SKM-1 (cell line): ENCODE data around the gene ABL2.
"Not testable (repeated sequence)": the region's sequence is repeated elsewhere in the genome, so short reads cannot be mapped to it uniquely, and the experiment has no call there.

ENCODE experiments used
- DNase-seq: peaks from one replicate; lab custom pipeline; 2025; ENCODE audit not compliant: unreplicated experiment; lab: John Stamatoyannopoulos, UW

Gene ABL2

DNA sequence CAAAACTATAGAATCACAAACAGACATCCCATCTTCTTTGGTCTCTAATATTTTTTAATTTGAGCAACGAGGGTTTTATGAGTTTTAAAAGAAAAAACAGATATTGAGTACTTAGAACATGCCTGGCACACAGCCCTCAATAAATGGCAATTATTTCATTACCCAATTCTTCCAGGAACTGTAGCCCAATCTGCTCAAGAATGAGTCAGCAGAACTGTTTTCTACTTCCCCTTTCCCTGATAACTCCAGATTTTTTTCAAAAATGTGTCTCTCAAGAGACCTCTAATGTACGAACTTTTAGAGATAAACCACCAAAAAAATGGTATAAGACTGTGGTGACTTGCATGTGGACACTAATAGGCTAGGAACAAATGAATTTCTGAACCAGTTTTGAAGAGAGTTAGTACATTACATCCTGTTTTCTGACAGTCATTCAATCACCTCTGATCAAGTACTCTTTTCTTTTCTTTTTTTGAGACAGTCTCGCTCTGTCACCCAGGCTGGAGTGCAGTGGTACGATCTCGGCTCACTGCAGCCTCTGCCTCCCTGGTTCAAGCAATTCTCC is 11.5 kb downstream of the ABL2 start:
- peak; percentile 67 for DNase-seq

DNA sequence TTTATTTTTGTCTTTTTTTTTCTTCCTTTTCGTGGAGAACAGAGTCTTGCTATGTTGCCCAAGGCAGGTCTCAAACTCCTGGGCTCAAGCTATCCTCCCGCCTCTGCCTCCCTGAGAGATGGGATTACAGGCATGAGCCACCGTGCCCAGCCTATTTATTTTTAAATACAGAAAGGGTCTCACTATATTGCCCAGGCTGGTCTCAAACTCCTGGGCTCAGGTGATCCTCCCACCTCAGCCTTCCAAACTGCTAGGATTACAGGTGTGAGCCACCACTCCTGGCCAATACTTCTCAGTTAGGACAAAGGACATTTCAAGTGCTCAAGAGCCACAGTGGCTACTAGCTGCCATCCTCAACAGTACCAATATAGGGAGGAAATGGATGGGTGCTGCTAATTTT is 16.2 kb downstream of the ABL2 start:
- DNase-seq, result not testable (repeated sequence)

DNA sequence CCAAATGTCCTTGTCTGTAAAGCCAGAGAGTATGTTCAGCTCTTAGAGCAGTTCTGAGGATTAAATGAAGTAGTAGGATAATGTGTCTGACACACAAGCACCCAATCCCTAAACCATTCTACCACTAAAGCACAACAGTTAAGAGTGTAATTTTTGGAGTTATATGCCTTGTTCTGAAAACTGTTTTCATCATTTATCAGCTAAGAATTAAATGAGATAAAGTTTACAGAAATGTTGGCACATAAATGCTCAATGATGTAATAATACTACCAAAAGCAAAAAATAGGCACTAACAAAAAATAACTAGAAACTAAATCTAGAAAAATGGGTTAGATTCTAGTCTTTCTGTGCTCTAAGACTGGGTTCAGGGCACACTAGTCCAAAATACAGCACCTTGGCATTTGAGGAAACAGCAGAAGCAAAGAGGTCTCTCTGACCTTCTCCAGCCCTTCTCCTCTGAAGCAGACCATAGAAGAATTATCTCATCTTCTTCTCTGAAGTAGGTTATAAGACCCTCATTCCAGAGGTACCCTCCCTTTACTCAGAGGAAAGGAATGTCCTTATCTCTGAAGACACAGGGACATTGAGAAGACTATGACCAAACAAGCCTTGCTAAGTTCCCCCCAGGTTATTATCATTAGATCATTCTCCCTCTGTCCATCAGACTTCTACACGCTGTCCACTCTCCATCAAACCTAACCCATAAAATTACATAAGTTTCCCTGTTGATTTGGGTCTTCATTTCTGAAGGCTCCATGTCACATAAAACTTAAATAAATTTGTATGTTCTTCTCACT is 20.6 kb downstream of the ABL2 start:
- DNase-seq, result no peak

DNA sequence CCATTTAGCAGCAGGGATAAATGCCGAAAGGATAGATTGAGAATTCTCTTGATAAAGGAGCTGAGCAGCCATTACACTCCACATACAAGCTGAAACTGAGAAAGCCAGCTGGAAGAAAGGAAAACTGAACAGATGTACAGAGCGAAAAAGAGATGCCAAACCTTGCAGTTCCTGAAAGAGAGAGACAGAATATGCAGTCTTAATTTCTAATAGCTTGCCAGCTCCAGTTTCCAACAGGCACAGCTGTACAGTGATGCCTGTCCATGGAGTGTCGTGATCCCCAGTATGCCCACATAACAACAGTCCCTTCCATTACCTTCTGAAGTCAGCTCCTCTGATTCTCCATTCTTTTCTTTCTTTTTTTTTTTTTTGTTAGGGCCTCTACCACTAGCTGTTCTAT is 22.7 kb downstream of the ABL2 start:
- DNase-seq, result no peak

DNA sequence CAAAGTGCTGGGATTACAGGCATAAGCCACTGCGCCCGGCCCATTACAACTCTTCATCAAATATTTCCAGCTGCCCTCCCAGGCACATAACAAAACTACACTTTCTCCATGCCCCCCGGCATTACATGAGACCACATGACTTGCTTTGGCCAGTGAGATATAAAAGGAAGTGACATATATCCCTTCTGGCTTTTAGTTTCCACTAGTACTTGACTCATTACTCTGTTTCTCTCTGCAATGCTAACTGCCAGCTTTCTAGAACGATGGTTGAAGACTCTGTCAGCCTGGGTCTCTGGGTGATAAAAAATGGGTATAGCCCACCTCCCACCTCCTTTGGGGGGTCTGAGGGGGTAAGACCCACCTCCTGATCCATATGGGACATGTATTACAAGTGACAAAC is 24.2 kb downstream of the ABL2 start:
- DNase-seq, result no peak

DNA sequence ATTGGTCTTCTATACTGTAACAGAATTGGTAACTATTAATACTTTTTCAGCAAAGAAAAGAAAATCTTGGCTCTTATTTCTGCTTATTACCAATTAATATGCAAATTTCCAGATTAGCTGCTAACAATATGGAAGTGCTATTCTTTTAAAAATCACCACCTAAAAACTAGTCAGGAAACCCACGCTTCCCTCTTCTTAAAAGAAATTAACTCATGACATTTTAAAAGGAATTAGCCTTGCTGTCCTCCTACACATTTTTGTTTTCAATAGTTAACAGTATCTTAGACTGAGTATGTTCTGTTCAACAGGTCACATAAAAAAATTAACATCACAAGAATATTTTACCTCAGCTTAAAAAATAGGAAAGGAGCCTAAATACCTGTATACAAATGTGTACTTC is 27.3 kb downstream of the ABL2 start:
- no peak for DNase-seq

DNA sequence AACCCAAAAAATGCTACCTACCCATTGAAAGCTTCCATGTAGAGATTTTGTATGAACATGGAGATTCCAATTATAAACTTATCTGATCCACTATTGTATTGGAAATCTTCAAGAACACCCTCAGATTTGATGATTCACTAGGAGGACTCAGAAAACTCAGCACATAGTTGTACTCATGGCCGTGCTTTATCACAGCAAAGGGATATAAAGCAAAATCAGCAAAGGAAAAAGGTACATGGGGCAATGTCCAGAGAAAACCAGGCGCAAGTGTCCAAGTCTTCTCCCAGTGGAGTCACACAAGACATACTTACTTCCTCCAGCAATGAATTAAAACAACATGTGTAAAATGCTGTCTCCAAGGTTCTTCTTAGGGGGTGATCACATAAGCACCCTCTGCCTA is 28.9 kb downstream of the ABL2 start:
- no peak for DNase-seq

DNA sequence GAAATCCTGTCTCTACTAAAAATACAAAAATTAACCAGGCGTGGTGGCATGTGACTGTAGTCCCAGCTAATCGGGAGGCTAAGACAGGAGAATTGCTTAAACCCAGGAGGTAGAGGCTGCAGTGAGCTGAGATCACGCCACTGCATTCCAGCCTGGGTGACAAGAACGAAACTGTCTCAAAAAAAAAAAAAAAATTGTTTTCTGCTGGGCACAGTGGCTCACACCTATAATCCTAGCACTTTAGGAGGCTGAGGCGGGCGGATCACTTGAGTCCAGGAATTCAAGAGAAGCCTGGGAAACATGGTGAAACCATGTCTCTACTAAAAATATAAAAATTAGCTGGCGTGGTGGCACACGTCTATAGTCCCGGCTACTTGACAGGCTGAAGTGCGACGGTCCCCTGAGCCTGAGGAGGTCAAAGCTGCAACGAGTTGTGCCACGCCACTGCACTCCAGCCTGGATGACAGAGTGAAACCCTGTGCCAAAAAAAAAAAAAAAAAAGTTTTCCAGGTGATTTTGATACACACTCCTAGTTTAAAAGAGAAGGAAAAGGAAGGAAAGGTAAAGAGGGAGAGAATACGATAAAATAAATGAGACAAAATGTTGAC is 31.7 kb downstream of the ABL2 start:
- no peak for DNase-seq

DNA sequence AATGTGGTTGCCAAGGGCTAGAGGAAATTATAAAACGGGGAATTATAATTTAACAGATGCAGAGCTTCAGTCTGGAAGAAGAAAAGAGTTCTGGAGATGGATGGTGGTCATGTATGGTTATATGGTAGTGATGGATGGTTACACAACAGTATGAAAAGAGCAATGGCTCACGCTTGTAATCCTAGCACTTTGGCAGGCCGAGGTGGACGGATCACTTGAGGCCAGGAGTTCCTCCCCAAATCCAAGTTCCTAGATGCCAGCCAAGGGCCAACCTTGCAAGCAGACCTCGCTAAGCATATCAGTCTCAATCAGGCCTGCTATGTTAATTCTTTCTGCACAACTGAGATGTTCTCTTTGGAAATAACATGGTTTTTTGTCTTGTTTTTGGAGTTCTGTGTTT is 33.6 kb downstream of the ABL2 start:
- DNase-seq, result not testable (repeated sequence)

DNA sequence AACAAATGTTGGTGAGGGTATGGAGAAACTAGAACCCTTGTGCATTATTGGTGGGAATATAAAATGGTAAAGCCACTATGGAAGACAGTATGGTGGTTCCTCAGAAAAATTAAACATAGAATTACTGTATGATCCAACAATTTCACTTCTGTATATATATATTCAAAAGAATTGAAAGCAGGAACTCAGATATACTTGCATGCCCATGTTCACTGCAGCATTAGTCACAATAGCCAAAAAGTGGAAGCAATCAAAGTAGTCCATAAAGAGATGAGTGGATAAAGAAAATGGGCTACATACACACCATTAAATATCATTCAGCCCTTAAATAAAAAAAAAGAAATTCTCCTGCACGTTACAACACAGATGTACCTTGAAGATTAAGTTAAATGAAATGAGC is 34.1 kb downstream of the ABL2 start:
- DNase-seq, result no peak

DNA sequence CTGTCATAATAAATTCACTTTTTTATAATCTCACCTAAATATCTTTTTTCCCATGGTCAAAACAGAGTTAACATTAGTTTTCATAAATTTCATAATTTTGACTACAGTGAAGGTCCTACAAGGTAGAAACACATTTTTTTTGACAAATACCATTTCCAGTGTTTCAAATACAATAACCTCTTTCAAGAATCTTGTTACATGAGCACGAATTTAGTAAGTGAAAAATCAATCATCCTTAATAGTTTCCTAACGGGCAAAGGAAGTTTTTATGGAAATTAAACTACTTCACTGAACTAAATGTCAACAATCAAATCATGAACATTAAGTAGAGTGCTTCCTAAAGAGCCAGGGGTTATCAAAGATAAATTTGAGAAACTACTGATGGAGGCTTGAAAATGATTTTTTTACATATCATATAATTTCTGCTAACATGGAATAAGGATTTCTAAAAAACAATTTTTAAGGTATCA is 35.4 kb downstream of the ABL2 start:
- no peak for DNase-seq

DNA sequence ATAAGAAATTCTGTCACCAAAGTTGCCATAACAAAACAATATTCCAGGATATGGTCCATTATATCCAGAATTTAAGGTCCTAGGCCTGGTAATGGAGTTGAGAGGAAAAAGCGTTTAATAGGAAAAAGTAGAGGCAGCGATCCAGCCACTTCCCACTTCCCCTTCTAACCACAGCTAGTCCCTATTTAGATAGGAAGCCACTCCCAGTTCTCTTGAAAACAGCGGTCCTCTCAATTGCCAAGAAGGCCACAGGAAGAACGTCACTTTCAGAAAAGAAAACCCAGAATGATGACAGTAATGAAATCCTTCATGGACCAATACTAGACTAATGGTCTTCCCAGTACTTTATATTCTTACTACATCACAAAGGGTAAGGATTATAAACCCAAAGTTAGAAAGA is 38.6 kb downstream of the ABL2 start:
- DNase-seq, result no peak

DNA sequence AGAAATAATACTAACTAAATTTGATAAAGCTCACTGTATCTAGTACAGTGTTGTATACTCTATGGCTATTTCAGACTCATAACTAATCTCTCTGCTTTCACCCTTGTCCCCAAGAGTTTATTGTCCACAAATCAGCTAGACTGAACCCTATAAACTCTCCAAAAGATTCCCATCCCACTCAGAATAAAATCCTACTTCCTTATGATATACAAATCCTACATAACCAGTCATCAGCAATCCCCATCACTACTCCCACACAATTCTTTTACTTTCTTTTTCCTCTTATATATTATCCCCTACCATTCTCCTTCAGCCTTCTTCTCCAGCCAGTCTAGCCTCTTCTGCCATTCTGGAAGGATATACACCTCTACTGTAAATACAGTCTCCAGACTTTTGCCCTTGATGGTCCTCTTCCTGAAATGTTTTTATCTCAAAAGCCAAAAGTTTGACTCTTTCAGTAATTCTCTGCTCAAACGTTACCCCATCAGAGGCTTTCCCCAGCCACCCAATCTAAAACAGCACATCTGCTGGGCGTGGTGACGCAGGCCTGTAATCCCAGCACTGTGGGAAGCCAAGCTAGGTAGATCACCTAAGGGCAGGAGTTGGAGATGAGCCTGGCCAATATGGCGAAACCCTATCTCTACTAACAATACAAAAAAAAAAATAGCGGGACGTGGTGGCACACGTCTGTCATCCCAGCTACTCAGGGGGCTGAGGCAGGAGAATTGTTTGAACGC is 41.6 kb downstream of the ABL2 start:
- DNase-seq, result no peak

DNA sequence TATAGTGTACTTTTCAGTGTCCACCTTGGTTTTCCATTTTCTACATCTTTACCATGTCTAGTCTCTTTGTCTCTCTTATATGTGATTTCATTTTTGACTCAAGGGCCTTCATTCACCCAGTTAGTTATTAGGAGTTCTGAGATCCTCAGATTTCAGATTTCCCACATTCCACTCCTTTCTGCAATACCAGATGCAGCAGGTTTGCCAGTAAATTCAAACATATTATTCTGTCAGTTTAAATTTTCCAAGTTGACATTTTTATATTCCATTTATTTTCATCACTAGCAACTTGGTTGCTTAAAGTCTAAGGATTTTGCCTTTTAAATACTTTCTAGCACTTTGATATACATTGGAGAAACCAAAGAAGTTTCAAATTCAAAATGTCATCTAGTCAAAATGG is 42.4 kb downstream of the ABL2 start:
- DNase-seq, result no peak

DNA sequence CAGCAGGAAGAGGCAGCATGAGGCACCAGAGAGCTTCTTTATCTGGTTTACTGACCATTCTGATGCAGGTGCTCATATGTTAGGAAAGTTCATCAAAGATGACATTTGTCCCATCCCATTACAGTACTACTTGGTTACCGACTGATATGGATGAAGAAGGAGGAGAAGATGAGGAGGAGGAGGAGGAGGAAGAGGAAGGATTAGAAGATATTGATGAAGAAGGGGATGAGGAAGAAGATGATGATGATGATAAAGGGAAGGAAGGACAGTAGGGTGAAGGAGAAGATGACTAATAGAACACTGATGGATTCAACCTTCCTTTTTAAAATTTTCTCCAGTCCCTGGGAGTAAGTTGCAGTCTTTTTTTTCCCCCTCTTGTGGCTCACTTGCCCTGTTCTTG is 45.1 kb downstream of the ABL2 start:
- no peak for DNase-seq

DNA sequence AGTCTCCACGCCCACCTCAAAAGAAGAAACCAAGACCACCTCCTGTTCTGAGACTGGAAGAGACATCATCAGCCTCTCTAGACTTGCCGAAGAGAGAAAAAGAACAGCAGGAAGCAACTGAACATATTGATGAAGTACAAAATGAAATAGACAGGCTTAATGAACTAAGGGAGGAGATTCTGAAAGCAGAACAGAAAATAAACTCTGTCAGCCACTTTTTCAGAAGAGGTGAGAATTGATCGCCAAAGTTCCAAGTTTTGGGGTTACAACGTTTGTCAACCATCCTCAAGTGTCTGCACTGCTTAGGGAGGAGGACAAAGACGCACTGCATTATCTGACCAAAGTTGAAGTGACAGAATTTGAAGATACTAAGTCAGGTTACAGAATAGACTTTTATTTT is 45.6 kb downstream of the ABL2 start:
- DNase-seq, result no peak

DNA sequence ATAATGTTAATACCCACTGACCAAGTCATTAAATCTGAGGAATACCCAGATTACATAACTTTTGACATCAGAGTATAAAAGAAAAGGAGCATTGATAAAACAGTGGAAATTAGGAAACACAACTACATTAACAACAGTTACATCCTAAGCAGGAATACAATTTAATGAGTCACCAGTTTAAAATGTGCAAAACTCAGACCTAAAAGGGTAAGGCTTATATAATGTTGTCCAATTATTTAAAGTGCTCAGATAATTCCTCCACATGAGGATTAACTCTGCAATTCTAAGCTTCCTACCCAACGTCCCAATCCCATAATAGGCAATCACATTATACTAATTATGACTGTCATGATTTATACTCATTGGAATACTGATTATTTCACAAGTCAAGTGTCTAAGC is 50.5 kb downstream of the ABL2 start:
- DNase-seq, result no peak

DNA sequence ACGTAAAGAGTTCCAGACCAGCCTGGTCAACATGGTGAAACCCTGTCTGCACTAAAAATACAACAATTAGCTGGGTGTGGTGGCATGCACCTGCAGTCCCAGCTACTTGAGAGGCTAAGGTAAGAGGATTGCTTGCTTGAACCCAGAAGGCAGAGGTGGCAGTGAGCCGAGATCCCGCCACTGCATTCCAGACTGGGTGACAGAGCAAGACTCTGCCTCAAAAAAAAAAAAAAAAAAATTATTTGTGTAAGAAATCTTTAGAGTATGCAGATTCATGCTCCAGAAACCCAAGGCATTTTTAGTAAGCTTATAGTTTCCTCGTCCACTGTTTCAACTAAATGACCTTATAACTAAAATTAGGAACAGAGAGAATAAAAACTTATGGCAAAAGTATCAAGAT is 51.3 kb downstream of the ABL2 start:
- DNase-seq, result no peak

DNA sequence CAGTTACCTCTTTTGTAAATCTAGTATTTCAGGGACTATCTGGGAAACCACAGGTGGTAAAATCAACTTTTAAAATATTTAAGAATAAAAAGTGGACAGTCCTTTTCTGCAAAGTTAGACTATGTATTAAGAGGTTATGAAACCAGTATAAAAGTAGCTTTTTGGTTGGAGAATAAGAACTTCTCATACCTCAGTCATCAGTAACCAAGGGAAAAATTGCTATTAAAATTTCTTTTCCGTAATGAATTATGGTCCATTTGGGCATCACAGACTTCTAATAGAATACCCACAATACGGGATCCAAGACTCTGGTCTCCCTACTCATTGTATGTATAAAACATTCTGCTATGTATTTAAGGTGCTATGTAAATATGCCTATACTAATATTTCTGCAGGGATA is 51.9 kb downstream of the ABL2 start:
- DNase-seq, result no peak

DNA sequence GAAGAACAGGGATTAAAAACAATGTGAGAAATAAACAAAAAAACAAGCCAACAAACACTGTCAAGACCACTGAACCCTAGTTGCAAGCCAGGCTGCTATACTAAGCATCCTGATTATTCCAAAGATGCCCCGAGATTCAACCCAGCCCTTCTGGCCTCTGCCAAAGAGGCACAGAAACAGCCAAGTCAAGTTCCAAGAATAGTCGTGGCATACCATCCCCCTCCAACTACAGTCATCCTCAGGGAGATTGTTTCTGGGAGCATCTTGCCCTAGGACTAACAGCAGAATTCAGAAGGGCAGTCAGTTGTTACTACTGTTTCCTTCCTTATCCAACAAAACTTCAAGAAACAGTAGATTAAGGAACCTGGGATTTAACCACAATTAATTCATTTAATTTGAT is 52.3 kb downstream of the ABL2 start:
- no peak for DNase-seq

DNA sequence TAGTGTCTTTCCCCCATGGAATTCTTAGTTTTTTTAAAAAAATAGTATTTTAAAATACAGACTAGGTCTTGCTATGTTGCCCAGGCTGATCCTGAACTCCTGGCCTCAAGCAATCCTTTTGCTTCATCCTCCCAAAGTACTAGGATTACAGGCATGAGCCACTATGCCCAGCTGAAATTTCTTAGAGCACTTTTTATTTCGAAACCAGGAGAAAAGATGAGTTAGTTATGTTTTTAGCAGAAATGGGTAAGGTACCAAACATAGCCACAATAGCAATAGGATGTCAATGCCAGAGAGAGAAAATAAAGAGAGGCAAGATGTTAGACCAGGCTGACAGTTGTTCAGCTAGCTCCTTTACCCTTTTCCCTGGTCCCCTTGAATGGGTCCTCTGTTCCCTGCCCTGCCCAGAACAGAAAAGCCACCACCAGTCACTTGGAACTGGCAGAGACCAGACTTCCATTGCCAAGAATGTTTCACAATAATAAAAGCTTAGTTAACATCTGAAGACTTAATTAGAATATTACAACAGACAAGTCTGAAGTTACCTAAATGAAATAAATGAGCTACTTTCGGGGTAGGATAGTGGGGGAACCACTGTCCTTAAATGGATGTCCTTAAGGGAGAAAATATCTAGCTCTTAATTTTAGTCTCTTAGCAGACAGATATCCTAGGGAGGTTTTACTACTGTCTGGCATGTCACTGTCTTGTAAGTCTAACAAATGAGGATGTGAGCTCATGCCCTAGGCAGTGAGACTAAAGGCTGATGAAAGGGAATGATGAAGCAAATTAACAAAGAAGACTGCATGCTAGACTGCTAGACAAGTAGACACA is 54.3 kb downstream of the ABL2 start:
- peak; percentile 91 for DNase-seq
